DOHH2 (cell line): ENCODE measurements around the gene ABTB2.

Source experiments
- CTCF ChIP-seq: fragments of 200-600 bp; sonication (generic); IDR thresholded peaks from one replicate; pipeline ENCODE4 v1.5.1; 2014; ENCODE audit warnings: antibody characterized with exemption, mild to moderate bottlenecking, low read depth, low read length; ENCODE audit not compliant: poor library complexity, severe bottlenecking
- EZH2phosphoT487 ChIP-seq: fragments of 200-600 bp; sonication (generic); IDR thresholded peaks from 2 replicates; pipeline ENCODE4 v1.6.1; 2017; ENCODE audit warnings: borderline replicate concordance, mild to moderate bottlenecking, antibody characterized with exemption, low read length, moderate library complexity, mixed read lengths

GRCh38 chr11:34150494-34151151, 207.2 kb downstream of the ABTB2 start:
- TF ChIP-seq CTCF (no peak), EZH2phosphoT487 (no peak)
